Occipital lobe (tissue), 2 donors: ENCODE results near the gene TP53BP2. TPM values are rescaled to one million over a fixed set of nuclear protein-coding genes. Genes with fewer than 3 reads are reported as not detected.

Source experiments
- DNase-seq: peaks from one replicate; lab custom pipeline; 2025; lab: John Stamatoyannopoulos, UW
- total RNA-seq: library from RNA; depleted of rRNA; stranded (reverse); fragments of >200 nt; gene quantifications from one replicate; pipeline ENCODE4 v1.2.3, GENCODE V29; 2014

TP53BP2 gene
- total RNA-seq, 1 donor from 2014 or later, result 36.3 TPM

DNA sequence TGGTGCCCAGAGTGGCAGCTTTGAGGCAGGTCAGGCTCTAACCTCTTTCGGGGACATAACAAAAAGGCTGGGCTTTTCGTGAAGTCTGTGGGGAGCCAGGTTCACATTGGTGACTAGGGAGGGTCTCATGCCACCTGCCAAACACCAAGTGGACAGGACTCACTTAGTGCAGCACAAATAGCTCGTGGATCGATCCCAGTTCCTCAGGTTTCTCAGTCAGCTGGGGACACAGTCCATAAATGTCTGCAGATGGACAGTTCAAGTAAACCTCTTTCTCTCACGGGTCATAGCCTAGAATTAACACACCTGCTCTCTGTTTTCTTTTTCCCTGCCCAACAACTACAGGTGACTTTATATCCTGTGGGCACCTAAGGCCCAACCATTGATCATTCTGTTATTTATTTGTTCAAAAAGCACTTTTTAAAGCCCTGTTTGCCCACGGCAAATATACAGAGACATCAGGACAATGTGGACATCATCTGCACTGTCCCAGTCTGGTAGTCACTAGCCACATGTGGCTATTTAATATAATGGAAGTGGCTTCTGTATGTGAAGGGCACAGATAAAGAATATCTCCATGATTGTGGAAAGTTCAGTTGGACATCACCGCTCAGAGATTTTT is 79.9 kb downstream of the TP53BP2 start:
- DNase-seq, result no peak

- peak; percentile 64 for DNase-seq
Observed at GRCh38 chr1:223765036-223765718, 80.6 kb downstream of the TP53BP2 start.

DNA sequence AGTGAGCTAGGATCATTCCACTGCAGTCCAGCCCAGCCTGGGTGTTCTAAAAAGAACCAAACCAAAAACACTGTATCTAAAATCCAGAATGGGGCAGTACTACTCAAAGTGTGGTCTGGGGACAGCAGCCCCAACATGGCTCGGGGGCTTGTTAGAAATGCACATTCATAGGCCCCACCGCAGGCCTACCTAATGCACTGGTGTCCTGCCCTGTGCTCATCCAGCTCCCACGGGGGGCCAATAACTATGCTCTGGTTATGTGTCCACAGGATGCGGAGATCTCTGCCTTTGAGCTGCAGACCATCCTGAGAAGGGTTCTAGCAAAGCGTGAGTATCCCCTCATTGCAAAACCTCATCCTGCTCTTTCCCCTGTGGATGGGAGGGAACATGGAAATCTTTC is 81.9 kb downstream of the TP53BP2 start:
- no peak for DNase-seq

GRCh38 chr1:223763251-223763650 is 82.5 kb downstream of the TP53BP2 start:
- DNase-seq, result no peak

- DNase-seq, result no peak
Observed at GRCh38 chr1:223761411-223761810, 84.3 kb downstream of the TP53BP2 start.

DNA sequence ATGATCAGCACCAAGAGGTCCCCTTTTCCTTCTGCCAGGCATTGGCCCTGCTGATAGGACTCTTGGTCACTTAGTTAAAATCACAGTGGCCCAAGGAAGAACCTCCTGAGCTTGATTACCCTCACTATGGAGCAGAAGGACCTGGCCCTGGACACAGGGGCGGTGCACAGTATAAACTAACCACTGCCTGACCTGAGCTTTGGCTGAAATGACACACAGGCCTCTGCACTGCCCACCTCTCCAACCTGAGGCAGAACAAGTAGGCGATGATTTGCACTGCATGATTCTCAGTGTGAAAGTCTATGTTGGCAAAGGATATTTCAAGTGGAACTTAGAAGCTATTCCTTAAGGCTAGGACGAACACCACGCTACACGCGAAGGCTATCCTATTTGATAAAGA is 84.9 kb downstream of the TP53BP2 start:
- no peak for DNase-seq

- no peak for DNase-seq
Observed at GRCh38 chr1:223759273-223759672, 86.5 kb downstream of the TP53BP2 start.

GRCh38 chr1:223758734-223759133 is 87.0 kb downstream of the TP53BP2 start:
- DNase-seq, result no peak

DNA sequence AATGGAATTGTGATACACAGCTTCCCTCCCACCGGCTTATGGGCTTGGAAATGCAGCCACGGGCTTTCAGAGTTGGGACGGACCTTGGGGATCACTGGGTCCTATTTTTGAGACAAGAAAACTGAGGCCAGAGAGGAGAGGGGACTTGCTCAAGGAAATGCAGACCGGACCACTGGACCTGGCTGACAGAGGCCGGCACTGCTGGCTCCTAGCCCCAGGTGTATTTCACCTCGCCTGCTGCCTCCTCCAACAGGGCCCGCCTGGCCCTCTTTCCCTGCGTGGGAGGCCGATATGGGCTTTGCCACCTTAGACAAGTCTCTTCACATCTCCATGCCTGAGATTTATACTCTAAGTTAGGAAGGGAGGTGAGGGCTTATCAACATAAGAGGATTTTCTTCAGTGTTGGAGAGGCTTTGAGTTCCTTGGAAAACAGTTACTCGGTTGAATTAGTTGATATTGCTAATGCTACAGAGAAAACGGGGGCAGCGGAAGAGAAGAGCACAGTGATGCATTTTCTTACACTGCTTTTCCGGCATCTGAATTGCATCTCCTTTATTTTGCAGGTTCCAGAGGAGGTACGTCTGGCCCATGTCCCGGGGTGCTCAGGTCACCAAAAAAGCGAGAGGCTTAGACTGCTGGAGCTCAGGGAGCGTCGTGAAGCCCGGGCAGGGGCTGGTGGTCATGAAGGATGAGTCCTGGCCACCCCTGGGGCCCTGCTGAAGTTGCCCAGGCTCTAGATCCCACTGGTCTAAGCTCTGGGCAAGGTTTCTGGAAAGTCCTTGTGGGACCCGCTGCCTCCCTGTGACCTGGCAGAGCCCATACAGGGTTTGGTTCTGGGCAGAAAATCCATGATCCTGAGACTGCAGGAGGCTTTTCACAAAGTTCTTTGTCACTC is 88.7 kb downstream of the TP53BP2 start:
- no peak for DNase-seq

- DNase-seq, result peak; percentile 39
Observed at GRCh38 chr1:223755992-223756775, 89.6 kb downstream of the TP53BP2 start.

GRCh38 chr1:223755432-223755792 is 90.3 kb downstream of the TP53BP2 start:
- no peak for DNase-seq

- DNase-seq, result no peak
Observed at GRCh38 chr1:223754681-223755431, 90.9 kb downstream of the TP53BP2 start.

DNA sequence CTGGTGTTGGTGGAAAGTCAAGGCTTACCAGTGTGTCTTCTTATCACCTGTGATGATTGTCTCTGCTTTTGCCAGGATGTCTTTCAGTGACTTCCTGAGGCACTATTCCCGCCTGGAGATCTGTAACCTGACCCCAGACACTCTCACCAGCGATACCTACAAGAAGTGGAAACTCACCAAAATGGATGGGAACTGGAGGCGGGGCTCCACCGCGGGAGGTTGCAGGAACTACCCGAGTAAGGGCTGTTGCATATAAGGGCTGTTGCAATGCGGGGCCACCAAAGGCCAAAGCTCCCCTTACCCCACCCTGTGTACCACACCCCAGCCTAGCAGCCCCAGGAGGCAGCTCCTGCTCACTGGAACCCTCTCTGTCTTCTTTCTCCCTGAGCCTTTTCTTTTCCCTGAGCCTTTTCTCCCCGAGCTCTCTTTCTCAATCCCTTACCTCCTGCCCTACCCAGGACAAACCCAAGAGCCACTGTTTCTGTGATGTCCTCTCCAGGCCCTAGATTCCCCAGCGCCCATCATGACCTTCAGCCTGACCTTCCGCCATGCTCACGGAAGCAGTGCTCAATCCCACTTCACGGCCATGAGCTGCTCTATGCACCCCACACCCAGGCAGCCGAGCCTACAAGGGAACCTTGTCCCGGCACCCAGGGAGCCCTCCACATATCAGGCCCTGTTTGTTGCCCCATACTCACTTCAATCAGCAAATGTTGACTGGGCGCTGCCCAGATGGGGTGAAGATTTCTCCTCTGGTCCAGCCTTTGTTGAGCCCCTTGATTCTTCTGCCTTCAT is 92.8 kb downstream of the TP53BP2 start:
- no peak for DNase-seq

- no peak for DNase-seq
Observed at GRCh38 chr1:223751696-223752095, 94.1 kb downstream of the TP53BP2 start.

- DNase-seq, result no peak
Observed at GRCh38 chr1:223750730-223751570, 94.8 kb downstream of the TP53BP2 start.

DNA sequence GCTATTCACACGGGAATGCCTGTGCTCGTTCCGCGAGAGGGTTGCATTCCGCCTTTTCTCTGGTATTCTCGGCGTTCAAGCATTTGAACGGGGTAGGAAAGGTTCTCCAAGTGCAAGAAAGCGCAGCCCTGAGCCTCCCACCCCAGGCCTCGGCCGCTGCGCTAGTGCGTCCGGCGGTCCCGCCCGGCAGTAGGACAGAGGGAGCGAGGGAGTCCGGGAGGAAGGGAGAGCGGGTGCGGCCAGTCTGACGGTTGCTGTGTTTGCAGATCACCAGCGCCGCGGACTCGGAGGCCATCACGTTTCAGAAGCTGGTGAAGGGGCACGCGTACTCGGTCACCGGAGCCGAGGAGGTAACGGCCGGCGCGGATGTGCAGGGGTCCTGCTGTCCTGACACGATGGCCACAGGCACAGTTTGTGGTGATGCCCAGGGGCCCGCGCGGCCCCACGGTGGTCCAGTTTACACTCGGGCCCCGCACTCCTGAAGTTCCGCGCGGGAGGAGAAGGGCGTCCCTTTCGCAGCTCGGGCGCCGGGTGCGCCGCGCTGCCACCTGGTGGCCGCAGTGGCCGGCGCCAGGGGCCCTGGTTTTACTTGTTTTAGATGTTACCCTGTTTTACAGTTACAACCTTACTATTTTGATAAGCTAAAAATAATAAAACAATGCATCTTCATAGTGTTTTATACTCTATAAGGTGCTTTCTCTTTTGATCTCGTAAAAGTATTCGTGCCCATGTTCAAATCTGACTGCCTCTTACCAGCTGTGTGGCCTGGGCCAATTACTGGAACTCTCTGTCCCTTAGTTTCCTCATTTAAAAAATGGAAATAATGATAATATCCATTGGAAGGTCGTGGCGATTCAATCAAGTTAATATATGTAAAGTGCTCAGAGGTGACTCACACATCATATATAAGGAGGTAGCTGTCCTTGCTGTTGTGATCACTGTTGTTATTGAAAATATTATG is 96.7 kb downstream of the TP53BP2 start:
- DNase-seq, result peak; percentile 42

DNA sequence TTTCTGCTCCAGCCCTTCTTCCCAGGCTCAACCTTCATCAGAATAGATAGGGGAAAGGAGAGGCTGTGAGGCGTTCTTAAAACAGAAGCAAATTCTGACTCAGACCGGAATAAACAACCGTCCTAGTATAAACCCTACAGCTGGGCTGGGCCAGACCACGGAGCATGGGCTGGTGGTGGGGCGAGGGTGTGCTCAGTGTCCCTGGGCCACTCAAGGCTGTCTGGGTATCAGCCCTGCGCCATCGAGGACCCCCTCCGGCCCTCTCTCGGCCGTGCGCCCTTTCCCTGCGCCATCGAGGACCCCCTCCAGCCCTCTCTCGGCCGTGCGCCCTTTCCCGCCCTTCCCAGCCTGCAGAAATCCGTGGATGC is 97.4 kb downstream of the TP53BP2 start:
- peak; percentile 29 for DNase-seq

- no peak for DNase-seq
Observed at GRCh38 chr1:223747838-223748335, 97.9 kb downstream of the TP53BP2 start.
